GM23338 (cell line): ENCODE data around the gene CBARP. TPM values are rescaled to one million over a fixed set of nuclear protein-coding genes. Genes with fewer than 3 reads are reported as not detected.
A peak's percentile ranks its signal among the peaks of the same experiment; 100 is the strongest.

Experiments
- ATAC-seq: fragments of 200-7000 bp; cut with Tn5 transposase; 3 replicates; pipeline ENCODE4 v1.9.1; 2020
- DNase-seq: peaks from one replicate; pipeline ENCODE4 v3.0.0-alpha.2; 2015; ENCODE audit warnings: low spot score
- H2AFZ ChIP-seq: fragments of 200-600 bp; sonication (generic); 2 replicates; pipeline ENCODE4 v1.8.0; 2016; ENCODE audit warnings: antibody characterized with exemption, mild to moderate bottlenecking, moderate library complexity
- H3F3A ChIP-seq: fragments of 200-600 bp; sonication (generic); replicated peaks from 2 replicates; pipeline ENCODE4 v1.8.0; 2017; ENCODE audit warnings: antibody characterized with exemption, mixed run types, low read depth
- H3K27ac ChIP-seq: fragments of 200-600 bp; sonication (generic); 2 replicates; pipeline ENCODE4 v1.6.1; 2016; ENCODE audit warnings: low read depth
- H3K27me3 ChIP-seq: fragments of 200-600 bp; sonication (generic); 2 replicates; pipeline ENCODE4 v1.8.0; 2016; ENCODE audit warnings: mild to moderate bottlenecking, mixed run types, moderate library complexity; ENCODE audit not compliant: insufficient read depth
- H3K36me3 ChIP-seq: fragments of 200-600 bp; sonication (generic); 2 replicates; pipeline ENCODE4 v1.8.0; 2016; ENCODE audit warnings: mild to moderate bottlenecking; ENCODE audit not compliant: insufficient read depth
- H3K4me1 ChIP-seq: fragments of 200-600 bp; sonication (generic); 2 replicates; pipeline ENCODE4 v1.8.0; 2016; ENCODE audit warnings: mild to moderate bottlenecking, moderate library complexity; ENCODE audit not compliant: insufficient read depth
- H3K4me2 ChIP-seq: fragments of 200-600 bp; sonication (generic); 2 replicates; pipeline ENCODE4 v1.7.1; 2017; ENCODE audit warnings: mixed run types
- H3K4me3 ChIP-seq: fragments of 200-600 bp; sonication (generic); 2 replicates; pipeline ENCODE4 v1.6.1; 2016; ENCODE audit warnings: mixed run types
- H3K79me2 ChIP-seq: fragments of 200-600 bp; sonication (generic); replicated peaks from 2 replicates; pipeline ENCODE4 v1.8.0; 2017; ENCODE audit warnings: mild to moderate bottlenecking; ENCODE audit not compliant: insufficient read depth
- H3K9me2 ChIP-seq: fragments of 200-600 bp; sonication (generic); 2 replicates; pipeline ENCODE4 v1.8.0; 2017; ENCODE audit not compliant: insufficient read depth
- H4K20me1 ChIP-seq: fragments of 200-600 bp; sonication (generic); replicated peaks from 2 replicates; pipeline ENCODE4 v1.8.0; 2017; ENCODE audit warnings: mild to moderate bottlenecking; ENCODE audit not compliant: insufficient read depth
- H3K27ac Mint-ChIP-seq: 2 replicates; pipeline ENCODE4 v1.8.0; 2020; ENCODE audit warnings: inconsistent platforms, mild to moderate bottlenecking, moderate library complexity, mixed read lengths
- H3K27me3 Mint-ChIP-seq: 3 replicates; pipeline ENCODE4 v1.8.0; 2022; ENCODE audit warnings: low read depth, mild to moderate bottlenecking, moderate library complexity, mixed read lengths, inconsistent platforms; ENCODE audit not compliant: insufficient read depth, poor library complexity
- H3K36me3 Mint-ChIP-seq: 3 replicates; pipeline ENCODE4 v1.8.0; 2021; ENCODE audit warnings: low read depth, mild to moderate bottlenecking, inconsistent platforms, moderate library complexity, mixed read lengths
- H3K4me1 Mint-ChIP-seq: 3 replicates; pipeline ENCODE4 v1.8.0; 2020; ENCODE audit warnings: mild to moderate bottlenecking, inconsistent platforms, mixed read lengths
- H3K4me3 Mint-ChIP-seq: 3 replicates; pipeline ENCODE4 v1.8.0; 2021; ENCODE audit warnings: moderate library complexity, mild to moderate bottlenecking, inconsistent platforms, mixed read lengths
- H3K9me3 Mint-ChIP-seq: 3 replicates; pipeline ENCODE4 v1.8.0; 2020; ENCODE audit warnings: moderate library complexity, mild to moderate bottlenecking, inconsistent platforms, mixed read lengths
- CREB1 ChIP-seq: fragments of 250-450 bp; sonication (Bioruptor Pico); IDR thresholded peaks from 2 replicates; pipeline ENCODE4 v1.5.0; 2020; ENCODE audit warnings: low read depth, mild to moderate bottlenecking, moderate library complexity
- CTCF ChIP-seq, 2 experiments: fragments of 200-600 bp in 1 of 2; sonication (generic) in 1 of 2; conservative IDR thresholded peaks; 2 replicates each; pipeline versions ENCODE4 v1.5.1 to v1.6.1; 2016 to 2017; ENCODE audit warnings: antibody characterized with exemption in 2 of 2, low read depth in 2 of 2, mild to moderate bottlenecking in 2 of 2, moderate library complexity in 1 of 2
- ETS1 ChIP-seq: IDR thresholded peaks from 2 replicates; pipeline ENCODE4 v1.6.1; 2016; ENCODE audit warnings: antibody characterized with exemption
- EZH2 ChIP-seq: fragments of 200-600 bp; sonication (generic); IDR thresholded peaks from one replicate; pipeline ENCODE4 v1.8.0; 2017; ENCODE audit warnings: antibody characterized with exemption, mild to moderate bottlenecking, low read depth; ENCODE audit not compliant: unreplicated experiment
- EZH2phosphoT487 ChIP-seq: fragments of 200-600 bp; sonication (generic); IDR thresholded peaks from one replicate; pipeline ENCODE4 v1.8.1; 2018; ENCODE audit warnings: antibody characterized with exemption; ENCODE audit not compliant: unreplicated experiment
- JUNB ChIP-seq: IDR thresholded peaks from one replicate; pipeline ENCODE4 v1.6.1; 2016; ENCODE audit warnings: antibody characterized with exemption; ENCODE audit not compliant: unreplicated experiment
- NANOG ChIP-seq: IDR thresholded peaks from 2 replicates; pipeline ENCODE4 v1.6.1; 2016; ENCODE audit warnings: antibody characterized with exemption, borderline replicate concordance
- POLR2AphosphoS5 ChIP-seq: IDR thresholded peaks from 2 replicates; pipeline ENCODE4 v1.6.1; 2016; ENCODE audit warnings: antibody characterized with exemption, low read depth
- STAT1 ChIP-seq: IDR thresholded peaks from one replicate; pipeline ENCODE4 v1.6.1; 2016; ENCODE audit warnings: antibody characterized with exemption; ENCODE audit not compliant: unreplicated experiment
- ZNF114 ChIP-seq: fragments of 250-450 bp; sonication (Bioruptor Pico); IDR thresholded peaks from 2 replicates; pipeline ENCODE4 v1.5.0; 2020; ENCODE audit warnings: mild to moderate bottlenecking, moderate library complexity
- ZNF331 ChIP-seq: fragments of 250-450 bp; sonication (Bioruptor Pico); IDR thresholded peaks from 2 replicates; pipeline ENCODE4 v1.5.0; 2020; ENCODE audit warnings: low read depth, mild to moderate bottlenecking, moderate library complexity
- polyA plus RNA-seq: library from polyadenylated mRNA; unstranded; fragments of >200 nt; fragmentation: Nextera tagmentation; extraction: Ambion mirVana; gene quantifications from 2 replicates; pipeline ENCODE4 v1.2.1, GENCODE V29; 2016
- total RNA-seq: library from RNA; depleted of rRNA; stranded (reverse); fragments of >200 nt; shearing (Covaris generic); gene quantifications from 2 replicates; pipeline ENCODE4 v1.2.3, GENCODE V29; 2014
- TF ChIP-seq, protein P1 (sequence below): IDR thresholded peaks from one replicate; pipeline ENCODE4 v1.6.1; 2018; ENCODE audit warnings: antibody characterized with exemption; ENCODE audit not compliant: unreplicated experiment
- TF ChIP-seq, protein P2 (sequence below): fragments of 250-450 bp; sonication (Bioruptor Pico); IDR thresholded peaks from 2 replicates; pipeline ENCODE4 v1.5.0; 2020; ENCODE audit warnings: mild to moderate bottlenecking, moderate library complexity

The CBARP gene
- total and polyA plus RNA-seq, 2 experiments from 2014 or later, result 2.0 to 14.1 TPM

GRCh38 chr19:1226522-1227303 is 11.1 kb downstream of the CBARP start:
- H3K36me3 ChIP-seq, result no peaks in the 10 kb centered on the region
- DNase-seq (no peak), ATAC-seq (peak; percentile 2; the same call in 1 of the 3 replicates)
- H2AFZ ChIP-seq, result no peak overlapping the region
- Mint-ChIP-seq H3K4me3 (no peak overlapping the region), H3K4me1 (no peaks in the 10 kb centered on the region), H3K9me3 (no peaks in the 10 kb centered on the region), H3K36me3 (peaks cover 4% of the 10 kb centered on the region; the same call in 2 of the 3 replicates), H3K27me3 (peaks cover 7% of the 10 kb centered on the region), H3K27ac (no peak overlapping the region)
- no peaks in the 10 kb centered on the region; the same call in 1 of the 2 replicates for H4K20me1 ChIP-seq
- no peaks in the 10 kb centered on the region for H3K4me1 ChIP-seq
- no peaks in the 10 kb centered on the region for H3K27me3 ChIP-seq
- TF ChIP-seq POLR2AphosphoS5, result no peak
- TF ChIP-seq JUNB, result no peak
- TF ChIP-seq EZH2phosphoT487, result no peak
- TF ChIP-seq ZNF114 (CRISPR knock-in tag), result no peak
- TF ChIP-seq EZH2, result no peak
- TF ChIP-seq ETS1, result no peak
- TF ChIP-seq, protein P1, sequence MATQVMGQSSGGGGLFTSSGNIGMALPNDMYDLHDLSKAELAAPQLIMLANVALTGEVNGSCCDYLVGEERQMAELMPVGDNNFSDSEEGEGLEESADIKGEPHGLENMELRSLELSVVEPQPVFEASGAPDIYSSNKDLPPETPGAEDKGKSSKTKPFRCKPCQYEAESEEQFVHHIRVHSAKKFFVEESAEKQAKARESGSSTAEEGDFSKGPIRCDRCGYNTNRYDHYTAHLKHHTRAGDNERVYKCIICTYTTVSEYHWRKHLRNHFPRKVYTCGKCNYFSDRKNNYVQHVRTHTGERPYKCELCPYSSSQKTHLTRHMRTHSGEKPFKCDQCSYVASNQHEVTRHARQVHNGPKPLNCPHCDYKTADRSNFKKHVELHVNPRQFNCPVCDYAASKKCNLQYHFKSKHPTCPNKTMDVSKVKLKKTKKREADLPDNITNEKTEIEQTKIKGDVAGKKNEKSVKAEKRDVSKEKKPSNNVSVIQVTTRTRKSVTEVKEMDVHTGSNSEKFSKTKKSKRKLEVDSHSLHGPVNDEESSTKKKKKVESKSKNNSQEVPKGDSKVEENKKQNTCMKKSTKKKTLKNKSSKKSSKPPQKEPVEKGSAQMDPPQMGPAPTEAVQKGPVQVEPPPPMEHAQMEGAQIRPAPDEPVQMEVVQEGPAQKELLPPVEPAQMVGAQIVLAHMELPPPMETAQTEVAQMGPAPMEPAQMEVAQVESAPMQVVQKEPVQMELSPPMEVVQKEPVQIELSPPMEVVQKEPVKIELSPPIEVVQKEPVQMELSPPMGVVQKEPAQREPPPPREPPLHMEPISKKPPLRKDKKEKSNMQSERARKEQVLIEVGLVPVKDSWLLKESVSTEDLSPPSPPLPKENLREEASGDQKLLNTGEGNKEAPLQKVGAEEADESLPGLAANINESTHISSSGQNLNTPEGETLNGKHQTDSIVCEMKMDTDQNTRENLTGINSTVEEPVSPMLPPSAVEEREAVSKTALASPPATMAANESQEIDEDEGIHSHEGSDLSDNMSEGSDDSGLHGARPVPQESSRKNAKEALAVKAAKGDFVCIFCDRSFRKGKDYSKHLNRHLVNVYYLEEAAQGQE, result no peak
- no peak for TF ChIP-seq ZNF331 (CRISPR knock-in tag)
- no peak for TF ChIP-seq STAT1
- no peak for TF ChIP-seq NANOG
- TF ChIP-seq, protein P2, sequence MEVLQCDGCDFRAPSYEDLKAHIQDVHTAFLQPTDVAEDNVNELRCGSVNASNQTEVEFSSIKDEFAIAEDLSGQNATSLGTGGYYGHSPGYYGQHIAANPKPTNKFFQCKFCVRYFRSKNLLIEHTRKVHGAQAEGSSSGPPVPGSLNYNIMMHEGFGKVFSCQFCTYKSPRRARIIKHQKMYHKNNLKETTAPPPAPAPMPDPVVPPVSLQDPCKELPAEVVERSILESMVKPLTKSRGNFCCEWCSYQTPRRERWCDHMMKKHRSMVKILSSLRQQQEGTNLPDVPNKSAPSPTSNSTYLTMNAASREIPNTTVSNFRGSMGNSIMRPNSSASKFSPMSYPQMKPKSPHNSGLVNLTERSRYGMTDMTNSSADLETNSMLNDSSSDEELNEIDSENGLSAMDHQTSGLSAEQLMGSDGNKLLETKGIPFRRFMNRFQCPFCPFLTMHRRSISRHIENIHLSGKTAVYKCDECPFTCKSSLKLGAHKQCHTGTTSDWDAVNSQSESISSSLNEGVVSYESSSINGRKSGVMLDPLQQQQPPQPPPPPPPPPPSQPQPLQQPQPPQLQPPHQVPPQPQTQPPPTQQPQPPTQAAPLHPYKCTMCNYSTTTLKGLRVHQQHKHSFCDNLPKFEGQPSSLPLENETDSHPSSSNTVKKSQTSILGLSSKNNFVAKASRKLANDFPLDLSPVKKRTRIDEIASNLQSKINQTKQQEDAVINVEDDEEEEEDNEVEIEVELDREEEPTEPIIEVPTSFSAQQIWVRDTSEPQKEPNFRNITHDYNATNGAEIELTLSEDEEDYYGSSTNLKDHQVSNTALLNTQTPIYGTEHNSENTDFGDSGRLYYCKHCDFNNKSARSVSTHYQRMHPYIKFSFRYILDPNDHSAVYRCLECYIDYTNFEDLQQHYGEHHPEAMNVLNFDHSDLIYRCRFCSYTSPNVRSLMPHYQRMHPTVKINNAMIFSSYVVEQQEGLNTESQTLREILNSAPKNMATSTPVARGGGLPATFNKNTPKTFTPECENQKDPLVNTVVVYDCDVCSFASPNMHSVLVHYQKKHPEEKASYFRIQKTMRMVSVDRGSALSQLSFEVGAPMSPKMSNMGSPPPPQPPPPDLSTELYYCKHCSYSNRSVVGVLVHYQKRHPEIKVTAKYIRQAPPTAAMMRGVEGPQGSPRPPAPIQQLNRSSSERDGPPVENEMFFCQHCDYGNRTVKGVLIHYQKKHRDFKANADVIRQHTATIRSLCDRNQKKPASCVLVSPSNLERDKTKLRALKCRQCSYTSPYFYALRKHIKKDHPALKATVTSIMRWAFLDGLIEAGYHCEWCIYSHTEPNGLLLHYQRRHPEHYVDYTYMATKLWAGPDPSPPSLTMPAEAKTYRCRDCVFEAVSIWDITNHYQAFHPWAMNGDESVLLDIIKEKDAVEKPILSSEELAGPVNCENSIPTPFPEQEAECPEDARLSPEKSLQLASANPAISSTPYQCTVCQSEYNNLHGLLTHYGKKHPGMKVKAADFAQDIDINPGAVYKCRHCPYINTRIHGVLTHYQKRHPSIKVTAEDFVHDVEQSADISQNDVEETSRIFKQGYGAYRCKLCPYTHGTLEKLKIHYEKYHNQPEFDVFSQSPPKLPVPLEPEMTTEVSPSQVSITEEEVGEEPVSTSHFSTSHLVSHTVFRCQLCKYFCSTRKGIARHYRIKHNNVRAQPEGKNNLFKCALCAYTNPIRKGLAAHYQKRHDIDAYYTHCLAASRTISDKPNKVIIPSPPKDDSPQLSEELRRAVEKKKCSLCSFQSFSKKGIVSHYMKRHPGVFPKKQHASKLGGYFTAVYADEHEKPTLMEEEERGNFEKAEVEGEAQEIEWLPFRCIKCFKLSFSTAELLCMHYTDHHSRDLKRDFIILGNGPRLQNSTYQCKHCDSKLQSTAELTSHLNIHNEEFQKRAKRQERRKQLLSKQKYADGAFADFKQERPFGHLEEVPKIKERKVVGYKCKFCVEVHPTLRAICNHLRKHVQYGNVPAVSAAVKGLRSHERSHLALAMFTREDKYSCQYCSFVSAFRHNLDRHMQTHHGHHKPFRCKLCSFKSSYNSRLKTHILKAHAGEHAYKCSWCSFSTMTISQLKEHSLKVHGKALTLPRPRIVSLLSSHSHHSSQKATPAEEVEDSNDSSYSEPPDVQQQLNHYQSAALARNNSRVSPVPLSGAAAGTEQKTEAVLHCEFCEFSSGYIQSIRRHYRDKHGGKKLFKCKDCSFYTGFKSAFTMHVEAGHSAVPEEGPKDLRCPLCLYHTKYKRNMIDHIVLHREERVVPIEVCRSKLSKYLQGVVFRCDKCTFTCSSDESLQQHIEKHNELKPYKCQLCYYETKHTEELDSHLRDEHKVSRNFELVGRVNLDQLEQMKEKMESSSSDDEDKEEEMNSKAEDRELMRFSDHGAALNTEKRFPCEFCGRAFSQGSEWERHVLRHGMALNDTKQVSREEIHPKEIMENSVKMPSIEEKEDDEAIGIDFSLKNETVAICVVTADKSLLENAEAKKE, result no peak
- TF ChIP-seq CTCF (conservative IDR thresholded peaks at IDR 0.05; ENCODE audit: low read depth in 2 of 2), result no peak
- TF ChIP-seq CREB1 (CRISPR knock-in tag), result no peak
- H3K4me3 ChIP-seq, result no peak overlapping the region
- H3F3A ChIP-seq, result peaks cover 25% of the 10 kb centered on the region; the same call in 1 of the 2 replicates
- no peaks in the 10 kb centered on the region for H3K9me2 ChIP-seq
- no peak overlapping the region for H3K4me2 ChIP-seq
- H3K79me2 ChIP-seq, result 0 out of 2 replicates have a peak, but pooled peaks cover 6% of the 10 kb centered on the region
- H3K27ac ChIP-seq, result no peak overlapping the region
